H1 (cell line): Measurements from ENCODE around the gene DCAF8. TPM values are rescaled to one million over a fixed set of nuclear protein-coding genes. Genes with fewer than 3 reads are reported as not detected.

Experiments
- CTCF ChIA-PET: fragments of 300-600 bp; sonication (Branson Sonifier 250); formaldehyde crosslinking; loops from one replicate; lab custom pipeline; 2021; ENCODE audit not compliant: partially characterized antibody; lab: Charles Lee
- POLR2A ChIA-PET: fragments of 300-600 bp; sonication (Branson Sonifier 250); formaldehyde crosslinking; loops from one replicate; lab custom pipeline; 2021; ENCODE audit warnings: inconsistent platforms; ENCODE audit not compliant: partially characterized antibody; lab: Charles Lee
- DNase-seq, 2 experiments: peaks; one replicate each; pipeline versions ENCODE4 v3.0.0 to v3.0.0-alpha.2; 2010 to 2022; ENCODE audit warnings: low spot score in 2 of 2, low read depth in 1 of 2, mixed read lengths in 1 of 2
- FAIRE-seq: peaks from 2 replicates; lab custom pipeline; 2011; peaks lifted over from hg19 to GRCh38; lab: Jason Lieb, UNC
- H2AFZ ChIP-seq: 2 replicates; pipeline ENCODE4 v1.8.1; 2012; ENCODE audit warnings: low read length, inconsistent platforms
- H2AK5ac ChIP-seq: 2 replicates; pipeline ENCODE4 v1.6.1; 2013; ENCODE audit warnings: low read depth, low read length
- H2BK120ac ChIP-seq: replicated peaks from 2 replicates; pipeline ENCODE3; 2013; ENCODE audit warnings: low read depth, low read length, inconsistent platforms
- H2BK12ac ChIP-seq: 2 replicates; pipeline ENCODE4 v1.6.1; 2013; ENCODE audit warnings: low read depth, low read length
- H2BK15ac ChIP-seq: 2 replicates; pipeline ENCODE4 v1.6.1; 2013; ENCODE audit warnings: low read length
- H2BK20ac ChIP-seq: 2 replicates; pipeline ENCODE4 v1.6.1; 2013; ENCODE audit warnings: low read length
- H2BK5ac ChIP-seq: 2 replicates; pipeline ENCODE4 v1.6.1; 2013; ENCODE audit warnings: low read depth, low read length
- H3K14ac ChIP-seq: 2 replicates; pipeline ENCODE4 v1.6.1; 2013; ENCODE audit warnings: inconsistent platforms; ENCODE audit not compliant: insufficient read length
- H3K18ac ChIP-seq: 2 replicates; pipeline ENCODE4 v1.6.1; 2013; ENCODE audit warnings: low read length; ENCODE audit errors: extremely low read depth
- H3K23ac ChIP-seq: 2 replicates; pipeline ENCODE4 v1.6.1; 2013; ENCODE audit warnings: inconsistent platforms; ENCODE audit not compliant: insufficient read length
- H3K23me2 ChIP-seq: 2 replicates; pipeline ENCODE4 v1.6.1; 2013; ENCODE audit warnings: low read depth, low read length
- H3K27ac ChIP-seq: 2 replicates; pipeline ENCODE4 v1.6.1; 2011; ENCODE audit warnings: low read depth, low read length, inconsistent platforms
- H3K27me3 ChIP-seq, 4 experiments: replicated peaks in 1 of 4; 1 replicate in 1 of 4; 2 replicates in 3 of 4; pipeline versions ENCODE4 v1.6.1 to v1.8.1; 2011 to 2013; ENCODE audit warnings: low read length in 3 of 4, mild to moderate bottlenecking in 3 of 4, inconsistent platforms in 2 of 4, mixed read lengths in 2 of 4, moderate library complexity in 1 of 4; ENCODE audit not compliant: control insufficient read depth in 3 of 4, insufficient read depth in 3 of 4; ENCODE audit errors: extremely low read depth in 1 of 4
- H3K36me3 ChIP-seq, 4 experiments: 2 replicates each; pipeline versions ENCODE4 v1.6.1 to v1.8.1; 2011 to 2013; ENCODE audit warnings: mild to moderate bottlenecking in 4 of 4, low read length in 3 of 4, moderate library complexity in 2 of 4, control low read depth in 1 of 4, inconsistent platforms in 1 of 4; ENCODE audit not compliant: insufficient read depth in 4 of 4, control insufficient read depth in 2 of 4
- H3K4ac ChIP-seq: replicated peaks from 2 replicates; pipeline ENCODE3; 2013; ENCODE audit warnings: low read length, low read depth, mixed read lengths, inconsistent platforms; ENCODE audit not compliant: insufficient read length
- H3K4me1 ChIP-seq, 4 experiments: replicated peaks in 1 of 4; 1 replicate in 1 of 4; 2 replicates in 3 of 4; pipeline versions ENCODE4 v1.6.1 to v1.8.1; 2011 to 2013; ENCODE audit warnings: low read length in 3 of 4, inconsistent platforms in 2 of 4, mixed read lengths in 1 of 4; ENCODE audit not compliant: insufficient read depth in 4 of 4, control insufficient read depth in 3 of 4
- H3K4me2 ChIP-seq, 2 experiments: 2 replicates each; pipeline versions ENCODE4 v1.6.1 to v1.8.1; 2011 to 2013; ENCODE audit warnings: low read depth in 2 of 2, low read length in 2 of 2, control low read depth in 1 of 2, inconsistent platforms in 1 of 2, mild to moderate bottlenecking in 1 of 2; ENCODE audit not compliant: insufficient read depth in 1 of 2
- H3K4me3 ChIP-seq, 4 experiments: fragments of 200-600, 300-600 bp in 1 of 4; sonication (generic), shearing (Covaris generic), sonication (Bioruptor Twin) in 1 of 4; 2 replicates each; pipeline versions ENCODE4 v1.5.1 to v1.8.1; 2011 to 2016; ENCODE audit warnings: low read length in 4 of 4, low read depth in 3 of 4, control low read depth in 2 of 4, inconsistent platforms in 2 of 4, mild to moderate bottlenecking in 2 of 4, mixed read lengths in 1 of 4, moderate library complexity in 1 of 4; ENCODE audit not compliant: insufficient read depth in 2 of 4; ENCODE audit errors: extremely low read depth in 1 of 4
- H3K56ac ChIP-seq: replicated peaks from 2 replicates; pipeline ENCODE3; 2013; ENCODE audit warnings: low read depth, mild to moderate bottlenecking, mixed read lengths, low read length, inconsistent platforms; ENCODE audit not compliant: insufficient read length
- H3K79me1 ChIP-seq: 2 replicates; pipeline ENCODE4 v1.6.1; 2013; ENCODE audit warnings: low read depth, low read length, control low read depth
- H3K79me2 ChIP-seq, 2 experiments: 2 replicates each; pipeline versions ENCODE4 v1.6.1 to v1.8.1; 2012 to 2013; ENCODE audit warnings: low read length in 2 of 2, mild to moderate bottlenecking in 2 of 2, inconsistent platforms in 1 of 2; ENCODE audit not compliant: insufficient read depth in 2 of 2, control insufficient read depth in 1 of 2
- H3K9ac ChIP-seq, 4 experiments: replicated peaks in 1 of 4; 1 replicate in 1 of 4; 2 replicates in 3 of 4; pipeline versions ENCODE4 v1.6.1 to v1.8.1; 2011 to 2013; ENCODE audit warnings: low read depth in 3 of 4, low read length in 3 of 4, control low read depth in 2 of 4, mild to moderate bottlenecking in 2 of 4, moderate library complexity in 2 of 4, inconsistent platforms in 1 of 4; ENCODE audit errors: extremely low read depth in 1 of 4
- H3K9me3 ChIP-seq, 2 experiments: 2 replicates each; pipeline versions ENCODE4 v1.6.1 to v1.8.1; 2012 to 2013; ENCODE audit warnings: mild to moderate bottlenecking in 2 of 2, moderate library complexity in 2 of 2, control low read depth in 1 of 2, inconsistent platforms in 1 of 2, low read depth in 1 of 2, low read length in 1 of 2, mixed read lengths in 1 of 2; ENCODE audit not compliant: insufficient read depth in 2 of 2
- H4K20me1 ChIP-seq, 2 experiments: replicated peaks in 1 of 2; 2 replicates each; pipeline versions ENCODE3 to v1.8.1; 2011 to 2013; ENCODE audit warnings: inconsistent platforms in 2 of 2, low read length in 2 of 2, mild to moderate bottlenecking in 1 of 2; ENCODE audit not compliant: insufficient read depth in 2 of 2, control insufficient read depth in 1 of 2
- H4K5ac ChIP-seq: 2 replicates; pipeline ENCODE4 v1.6.1; 2013; ENCODE audit warnings: low read length, low read depth, mixed read lengths, inconsistent platforms; ENCODE audit not compliant: insufficient read length
- H4K8ac ChIP-seq: 2 replicates; pipeline ENCODE4 v1.8.0; 2013; ENCODE audit warnings: mild to moderate bottlenecking, moderate library complexity, low read length, inconsistent platforms; ENCODE audit not compliant: insufficient read depth; ENCODE audit errors: extremely low read depth
- H4K91ac ChIP-seq: replicated peaks from 2 replicates; pipeline ENCODE3; 2013; ENCODE audit warnings: low read length, mixed read lengths, inconsistent platforms; ENCODE audit not compliant: insufficient read length
- ASH2L ChIP-seq: fragments of 200-600, 300-600 bp; sonication (generic); IDR thresholded peaks from one replicate; pipeline ENCODE4 v1.7.1; 2017; ENCODE audit warnings: low read length
- ATF3 ChIP-seq: IDR thresholded peaks from 2 replicates; pipeline ENCODE4 v1.6.1; 2011; ENCODE audit warnings: low read depth, mild to moderate bottlenecking, low read length; ENCODE audit not compliant: insufficient read depth
- CBX8 ChIP-seq: fragments of 300-800, 300-1000 bp; sonication (generic); IDR thresholded peaks from 2 replicates; pipeline ENCODE4 v1.7.1; 2016; ENCODE audit warnings: low read depth, low read length, borderline replicate concordance
- CEBPB ChIP-seq: IDR thresholded peaks from 2 replicates; pipeline ENCODE4 v1.6.1; 2012; ENCODE audit warnings: low read depth, low read length
- CHD1 ChIP-seq: IDR thresholded peaks from 2 replicates; pipeline ENCODE4 v1.6.1; 2012; ENCODE audit warnings: low read depth, low read length, improper control_type of control experiment
- HDAC6 ChIP-seq: IDR thresholded peaks from one replicate; pipeline ENCODE4 v1.7.1; 2012; ENCODE audit warnings: low read depth, mild to moderate bottlenecking, inconsistent platforms, low read length, moderate library complexity
- JUND ChIP-seq: IDR thresholded peaks from 2 replicates; pipeline ENCODE4 v1.6.1; 2011; ENCODE audit warnings: mild to moderate bottlenecking, improper control_type of control experiment, low read length
- KDM1A ChIP-seq: fragments of 200-600, 300-600 bp; sonication (generic); IDR thresholded peaks from 2 replicates; pipeline ENCODE4 v1.7.1; 2016; ENCODE audit warnings: mild to moderate bottlenecking, low read length, borderline replicate concordance
- POLR2A ChIP-seq, 2 experiments: IDR thresholded peaks; 1 replicate in 1 of 2; 2 replicates in 1 of 2; pipeline ENCODE4 v1.6.1; 2011; ENCODE audit warnings: low read depth in 2 of 2, low read length in 2 of 2, mild to moderate bottlenecking in 2 of 2; ENCODE audit errors: control extremely low read depth in 1 of 2
- RNF2 ChIP-seq: fragments of 200-900, 300-1000 bp; sonication (generic); IDR thresholded peaks from 2 replicates; pipeline ENCODE4 v1.7.1; 2016; ENCODE audit warnings: borderline replicate concordance, low read depth, mild to moderate bottlenecking, antibody characterized with exemption, low read length; ENCODE audit not compliant: poor library complexity, severe bottlenecking; ENCODE audit errors: missing control alignments
- SIRT6 ChIP-seq: IDR thresholded peaks from one replicate; pipeline ENCODE4 v1.7.1; 2012; ENCODE audit warnings: low read length, inconsistent platforms
- SP1 ChIP-seq: IDR thresholded peaks from 2 replicates; pipeline ENCODE4 v1.6.1; 2011; ENCODE audit warnings: low read depth, low read length
- TBP ChIP-seq: IDR thresholded peaks from 2 replicates; pipeline ENCODE4 v1.6.1; 2011; ENCODE audit warnings: low read depth, low read length, improper control_type of control experiment
- USF2 ChIP-seq: IDR thresholded peaks from 2 replicates; pipeline ENCODE4 v1.6.1; 2011; ENCODE audit warnings: low read length, improper control_type of control experiment
- WGBS, 2 experiments: shearing (Covaris generic) in 1 of 2; methylation state at CpG; one replicate each; pipeline versions ENCODE4 v1.1.6 to v1.1.7; 2013 to 2015; ENCODE audit warnings: low lambda C conversion rate in 2 of 2, mixed read lengths in 2 of 2, inconsistent platforms in 1 of 2, low coverage in 1 of 2, missing lambda C conversion rate in 1 of 2; ENCODE audit not compliant: insufficient replicate concordance in 2 of 2, insufficient coverage in 1 of 2, insufficient read length in 1 of 2; ENCODE audit errors: extremely low coverage in 1 of 2, missing lambda C conversion rate in 1 of 2; 5-methylcytosine and 5-hydroxymethylcytosine counted together
- polyA plus RNA-seq, 7 experiments: library from polyadenylated mRNA; depleted of rRNA in 3 of 7; stranded (reverse) in 5 of 7; unstranded in 2 of 7; fragments of >200 nt in 5 of 7; fragments of 200-250 nt in 2 of 7; gene quantifications; 1 replicate in 5 of 7; 2 replicates in 1 of 7; 4 replicates in 1 of 7; pipeline versions ENCODE4 v1.2.1 to v1.2.3, GENCODE V29; 2011 to 2013; ENCODE audit warnings: missing spikeins in 2 of 7, mixed read lengths in 2 of 7
- total RNA-seq: library from RNA; stranded (reverse); fragmentation: NEBNext Ultra II Directional; extraction: Animal tissue kit (Norgen Biotek cat#: 25700); gene quantifications from 2 replicates; pipeline ENCODE4 v1.2.1, GENCODE V29; 2021

Gene DCAF8
- total and polyA plus RNA-seq, 2 of the 8 experiments (the other 6 are each of a cell fraction or from before 2014, with no cell fraction given) = 68.2 to 110 TPM

GRCh38 chr1:160227561-160227960 lies 34.8 kb downstream of the DCAF8 start:
- Histone ChIP-seq H4K5ac (no peak overlapping the region), H4K20me1 (peaks cover 0 to 2% of the 10 kb centered on the region in 2 experiments), H3K4me1 (no peaks in the 10 kb centered on the region), H2BK15ac (no peak overlapping the region), H3K9me3 (no peaks in the 10 kb centered on the region), H3K36me3 (peaks cover 22 to 86% (median 60%) of the 10 kb centered on the region in 4 experiments), H2AFZ (no peak overlapping the region), H3K9ac (no peak overlapping the region), H3K79me2 (no peaks in the 10 kb centered on the region), H2BK20ac (no peak overlapping the region), H3K23me2 (no peaks in the 10 kb centered on the region), H3K18ac (no peak overlapping the region), H4K8ac (no peak overlapping the region), H3K14ac (no peak overlapping the region), H3K4me3 (no peak overlapping the region), H3K79me1 (no peaks in the 10 kb centered on the region), H3K4ac (no peak overlapping the region), H3K27ac (no peak overlapping the region), H3K4me2 (no peak overlapping the region), H2BK5ac (no peak overlapping the region), H2BK120ac (no peak overlapping the region), H3K27me3 (no peaks in the 10 kb centered on the region), H2BK12ac (no peak overlapping the region), H3K23ac (no peak overlapping the region), H3K56ac (no peak overlapping the region), H2AK5ac (no peak overlapping the region), H4K91ac (no peak overlapping the region)
- DNase-seq = no peak
- CTCF ChIA-PET = interaction anchor here (0.6 to 3.4 kb wide), 10 partner anchors 8 to 127 kb away, joined by 3 to 28 read pairs (median 4); no protein-coding TSS in a partner anchor
- no peak for FAIRE-seq
- POLR2A ChIA-PET = interaction anchor here (1.1 to 2.4 kb wide), 2 partner anchors 14 to 58 kb away, joined by 6 to 7 read pairs; no protein-coding TSS in a partner anchor
- 100% methylated on average over 1 of the region's 1 CpG; no CpG with 5 or more reads in 1 of the 2 experiments for WGBS, 2 experiments
- TF ChIP-seq HDAC6 (no peak), CHD1 (no peak), ASH2L (no peak), SIRT6 (no peak), POLR2A (IDR thresholded peaks at IDR 0.05; ENCODE audit: control extremely low read depth in 1 of 2, low read depth in 2 of 2, low read length in 2 of 2) (no peak), RNF2 (no peak), TBP (no peak), CEBPB (no peak), KDM1A (no peak), USF2 (no peak), JUND (no peak), ATF3 (no peak), SP1 (no peak), CBX8 (no peak)
